GM12878 (cell line): ENCODE measurements around the gene PAM16. TPM values are rescaled to one million over a fixed set of nuclear protein-coding genes. Genes with fewer than 3 reads are reported as not detected.

Source experiments
- ATAC-seq: fragments of 200-7000 bp; cut with Tn5 transposase; 3 replicates; pipeline ENCODE4 v1.9.1; 2020; ENCODE audit warnings: mild to moderate bottlenecking, moderate library complexity
- BruUV-seq: library from RNA; stranded (reverse); fragments of 400-500 nt; replicated peaks from 2 replicates; lab custom pipeline; 2021; lab: Mats Ljungman, UMichigan
- CTCF ChIA-PET: fragments of 300-600 bp; sonication (Branson Sonifier 250); formaldehyde crosslinking; extraction: SDS; loops from one replicate; lab custom pipeline; 2021; ENCODE audit warnings: inconsistent platforms; lab: Yijun Ruan, JAX
- POLR2A ChIA-PET: fragments of 350-600 bp; formaldehyde crosslinking; extraction: SDS; loops from one replicate; lab custom pipeline; 2021; ENCODE audit warnings: inconsistent platforms; lab: Charles Lee
- RAD21 ChIA-PET: fragments of 300-600 bp; sonication (Branson Sonifier 250); formaldehyde crosslinking; loops from one replicate; lab custom pipeline; 2023; ENCODE audit warnings: antibody characterized with exemption; ENCODE audit not compliant: unreplicated experiment; lab: Charles Lee
- SMC1A ChIA-PET: fragments of 300-600 bp; sonication (Branson Sonifier 250); formaldehyde crosslinking; loops from one replicate; lab custom pipeline; 2023; ENCODE audit not compliant: unreplicated experiment, uncharacterized antibody; lab: Charles Lee
- DNase-seq: peaks from one replicate; pipeline ENCODE4 v3.0.0-alpha.2; 2011; ENCODE audit warnings: low read depth, low spot score
- FAIRE-seq: peaks from 3 replicates; lab custom pipeline; 2011; peaks lifted over from hg19 to GRCh38; lab: Jason Lieb, UNC
- H2AFZ ChIP-seq: 2 replicates; pipeline ENCODE4 v1.6.0; 2011; ENCODE audit warnings: low read depth, low read length, control low read depth; ENCODE audit not compliant: control insufficient read depth
- H3K27ac ChIP-seq: 2 replicates; pipeline ENCODE4 v1.5.1; 2011; ENCODE audit warnings: control low read depth; ENCODE audit not compliant: control insufficient read depth, insufficient read depth
- H3K27me3 ChIP-seq, 2 experiments: replicated peaks in 1 of 2; 2 replicates each; pipeline versions ENCODE4 v1.6.0 to v1.6.1; 2011; ENCODE audit warnings: low read length in 1 of 2; ENCODE audit not compliant: control insufficient read depth in 2 of 2, insufficient read depth in 2 of 2
- H3K36me3 ChIP-seq, 2 experiments: 2 replicates each; pipeline ENCODE4 v1.5.1; 2011; ENCODE audit warnings: low read length in 1 of 2; ENCODE audit not compliant: control insufficient read depth in 2 of 2, insufficient read depth in 2 of 2
- H3K4me1 ChIP-seq: 2 replicates; pipeline ENCODE4 v1.6.1; 2011; ENCODE audit warnings: mild to moderate bottlenecking, low read length, moderate library complexity, mixed read lengths; ENCODE audit not compliant: control insufficient read depth, insufficient read depth
- H3K4me2 ChIP-seq: 2 replicates; pipeline ENCODE4 v1.6.0; 2011; ENCODE audit warnings: control low read depth; ENCODE audit not compliant: control insufficient read depth, insufficient read depth
- H3K4me3 ChIP-seq: fragments of 200-600 bp; sonication (generic); 2 replicates; pipeline ENCODE4 v1.5.1; 2016
- H3K79me2 ChIP-seq: 2 replicates; pipeline ENCODE4 v1.6.0; 2011; ENCODE audit warnings: low read length; ENCODE audit not compliant: control insufficient read depth, insufficient read depth
- H3K9ac ChIP-seq: 2 replicates; pipeline ENCODE4 v1.8.0; 2011; ENCODE audit warnings: low read length, control low read depth, mixed read lengths; ENCODE audit not compliant: control insufficient read depth, insufficient read depth
- H3K9me3 ChIP-seq: replicated peaks from 3 replicates; pipeline ENCODE4 v1.5.1; 2011; ENCODE audit warnings: mild to moderate bottlenecking, low read length; ENCODE audit not compliant: control insufficient read depth, insufficient read depth
- H4K20me1 ChIP-seq: 2 replicates; pipeline ENCODE4 v1.6.0; 2011; ENCODE audit not compliant: control insufficient read depth, insufficient read depth
- BCL11A ChIP-seq: IDR thresholded peaks from 2 replicates; pipeline ENCODE4 v1.6.1; 2011; ENCODE audit warnings: low read depth, low read length
- CREB1 ChIP-seq: IDR thresholded peaks from 2 replicates; pipeline ENCODE4 v1.6.1; 2012; ENCODE audit warnings: low read depth, mild to moderate bottlenecking, inconsistent platforms
- GABPA ChIP-seq: IDR thresholded peaks from 2 replicates; pipeline ENCODE4 v1.6.1; 2014; ENCODE audit warnings: antibody characterized with exemption, low read depth, mild to moderate bottlenecking, inconsistent platforms
- JUNB ChIP-seq: IDR thresholded peaks from 2 replicates; pipeline ENCODE4 v1.6.1; 2016; ENCODE audit warnings: antibody characterized with exemption, mild to moderate bottlenecking
- LARP7 ChIP-seq: fragments of 450-650 bp; IDR thresholded peaks from 2 replicates; pipeline ENCODE4 v1.6.1; 2017; ENCODE audit warnings: mild to moderate bottlenecking
- MEF2B ChIP-seq: fragments of 450-650 bp; IDR thresholded peaks from 2 replicates; pipeline ENCODE4 v1.6.1; 2018; ENCODE audit warnings: mild to moderate bottlenecking, moderate library complexity; ENCODE audit not compliant: partially characterized antibody, poor library complexity, severe bottlenecking
- MTA3 ChIP-seq: IDR thresholded peaks from 2 replicates; pipeline ENCODE4 v1.6.1; 2012; ENCODE audit warnings: low read length, inconsistent platforms, borderline replicate concordance
- TARDBP ChIP-seq: IDR thresholded peaks from 2 replicates; pipeline ENCODE4 v1.6.1; 2016; ENCODE audit warnings: borderline replicate concordance
- WGBS: methylation state at CpG from one replicate; pipeline ENCODE4 v1.1.6; 2016; ENCODE audit warnings: low lambda C conversion rate; ENCODE audit not compliant: insufficient replicate concordance, insufficient coverage; ENCODE audit errors: missing lambda C conversion rate; 5-methylcytosine and 5-hydroxymethylcytosine counted together
- in situ Hi-C: fragments of 300-500 bp; cut with MboI; formaldehyde crosslinking; loops from 9 replicates; pipeline ENCODE4 v1.14.3; 2018; ENCODE audit warnings: mixed read lengths
- intact Hi-C: fragments of 100-400 bp; cut with micrococcal nuclease; formaldehyde crosslinking; loops from one replicate; pipeline ENCODE4 v1.14.2; 2022; ENCODE audit not compliant: unreplicated experiment
- polyA plus RNA-seq, 11 experiments: library from polyadenylated mRNA; depleted of rRNA in 4 of 11; unstranded in 6 of 11; stranded (reverse) in 5 of 11; fragments of >200 nt; fragmentation: Nextera tagmentation in 4 of 11; fragmentation: Illumina TruSeq in 1 of 11; extraction: Ambion mirVana in 4 of 11; extraction: Trizol in 1 of 11; gene quantifications; 1 replicate in 1 of 11; 2 replicates in 10 of 11; pipeline versions ENCODE4 v1.2.1 to v1.2.3, GENCODE V29; 2011 to 2016; ENCODE audit warnings: inconsistent platforms in 2 of 11, missing spikeins in 2 of 11, low read depth in 1 of 11
- total RNA-seq, 4 experiments: library from RNA; depleted of rRNA in 3 of 4; stranded (reverse); fragments of >200 nt in 3 of 4; fragmentation: Illumina TruSeq in 1 of 4; extraction: Trizol in 1 of 4; gene quantifications; 2 replicates each; pipeline versions ENCODE4 v1.2.1 to v1.2.3, GENCODE V29; 2013 to 2021
- TF ChIP-seq, protein P1 (sequence below): fragments of 450-650 bp; formaldehyde crosslinking; IDR thresholded peaks from 2 replicates; pipeline ENCODE4 v1.5.0; 2022; ENCODE audit warnings: mild to moderate bottlenecking, missing genetic modification characterization
- TF ChIP-seq, protein P2 (sequence below): IDR thresholded peaks from 2 replicates; pipeline ENCODE4 v1.6.1; 2011; ENCODE audit warnings: low read depth, mild to moderate bottlenecking, low read length, moderate library complexity, borderline replicate concordance; ENCODE audit errors: extremely low read depth
- TF ChIP-seq, protein P3 (sequence below): fragments of 450-650 bp; formaldehyde crosslinking; IDR thresholded peaks from 2 replicates; pipeline ENCODE4 v1.4.0; 2022; ENCODE audit warnings: mild to moderate bottlenecking, moderate library complexity
- TF ChIP-seq, protein P4 (sequence below): fragments of 450-650 bp; IDR thresholded peaks from 2 replicates; pipeline ENCODE4 v1.6.1; 2017; ENCODE audit warnings: borderline replicate concordance
- TF ChIP-seq, protein P5 (sequence below): IDR thresholded peaks from 2 replicates; pipeline ENCODE4 v1.6.1; 2011; ENCODE audit warnings: mild to moderate bottlenecking, low read depth, low read length, moderate library complexity; ENCODE audit not compliant: insufficient replicate concordance

The PAM16 gene
- total and polyA plus RNA-seq, 10 of the 15 experiments (the other 5 are each of a cell fraction or from before 2014, with no cell fraction given), result 18.5 to 94.3 (median 51.5) TPM

DNA sequence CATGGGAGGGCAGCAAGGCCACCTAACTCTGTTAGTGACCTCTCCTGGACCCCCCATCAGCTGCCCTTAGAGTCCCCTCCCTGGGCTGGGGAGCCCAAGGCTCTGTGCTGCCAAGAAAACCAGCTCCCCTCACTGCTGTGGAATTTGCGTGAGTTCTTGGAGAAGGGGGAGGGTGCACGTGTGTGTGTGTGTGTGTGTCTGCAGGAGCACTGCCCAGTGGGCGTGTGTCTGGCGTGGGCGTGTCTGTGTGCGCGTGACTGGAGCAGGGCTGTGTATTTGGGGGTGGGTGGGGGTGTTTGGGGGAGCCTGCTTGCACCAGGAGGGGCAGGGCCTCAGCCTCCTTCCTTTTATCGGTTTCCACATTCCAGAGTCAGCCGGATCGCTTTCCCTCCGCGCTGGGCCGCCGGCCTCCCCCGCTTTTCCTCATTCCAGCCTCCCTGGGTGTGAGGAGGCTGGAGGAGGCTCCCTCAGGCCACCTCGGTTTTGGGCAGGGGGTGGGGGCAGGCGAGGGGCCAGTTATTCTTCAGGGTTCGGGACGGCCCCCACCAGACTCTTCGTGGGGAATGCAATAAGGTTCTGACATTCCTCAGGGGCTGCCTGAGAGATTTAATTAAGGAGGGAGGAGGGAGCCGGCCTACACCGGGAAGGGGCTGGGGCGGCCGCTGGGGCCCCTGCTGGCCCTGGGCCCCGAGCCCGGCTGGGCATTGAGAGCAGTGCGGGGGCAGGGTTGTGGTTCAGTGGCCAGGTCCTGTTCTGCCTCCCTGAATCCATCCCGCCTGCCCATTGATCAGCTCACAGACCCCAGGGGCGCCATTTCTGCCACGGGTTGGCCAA, 23.0 kb upstream of the PAM16 start:
- POLR2A ChIA-PET, result no interaction called here
- in situ Hi-C loops (no loop called here), intact Hi-C loops (no loop called here)
- ATAC-seq (no peak), FAIRE-seq (no peak), DNase-seq (no peak)
- Histone ChIP-seq H3K4me2 (no peak overlapping the region), H4K20me1 (peaks cover 5% of the 10 kb centered on the region), H3K9ac (no peak overlapping the region), H3K9me3 (no peaks in the 10 kb centered on the region), H3K27ac (no peak overlapping the region), H3K36me3 (no peaks in the 10 kb centered on the region), H3K27me3 (no peaks in the 10 kb centered on the region), H3K79me2 (no peaks in the 10 kb centered on the region), H3K4me3 (no peak overlapping the region), H3K4me1 (no peaks in the 10 kb centered on the region), H2AFZ (no peak overlapping the region)
- CTCF ChIA-PET, result interaction anchor here (1.3 to 1.4 kb wide), 3 partner anchors 23 to 85 kb away, joined by 3 to 6 read pairs (median 3); partner anchors contain the start of gene PAM16
- RAD21 ChIA-PET, result no interaction called here
- SMC1A ChIA-PET, result no interaction called here
- 90% methylated on average over 30 of the region's 30 CpGs for WGBS
- BruUV-seq, result no TSS peak
- TF ChIP-seq CREB1 (no peak), BCL11A (no peak), MEF2B (no peak), GABPA (no peak), LARP7 (no peak), MTA3 (no peak), JUNB (no peak), TARDBP (no peak)
- TF ChIP-seq, protein P1, sequence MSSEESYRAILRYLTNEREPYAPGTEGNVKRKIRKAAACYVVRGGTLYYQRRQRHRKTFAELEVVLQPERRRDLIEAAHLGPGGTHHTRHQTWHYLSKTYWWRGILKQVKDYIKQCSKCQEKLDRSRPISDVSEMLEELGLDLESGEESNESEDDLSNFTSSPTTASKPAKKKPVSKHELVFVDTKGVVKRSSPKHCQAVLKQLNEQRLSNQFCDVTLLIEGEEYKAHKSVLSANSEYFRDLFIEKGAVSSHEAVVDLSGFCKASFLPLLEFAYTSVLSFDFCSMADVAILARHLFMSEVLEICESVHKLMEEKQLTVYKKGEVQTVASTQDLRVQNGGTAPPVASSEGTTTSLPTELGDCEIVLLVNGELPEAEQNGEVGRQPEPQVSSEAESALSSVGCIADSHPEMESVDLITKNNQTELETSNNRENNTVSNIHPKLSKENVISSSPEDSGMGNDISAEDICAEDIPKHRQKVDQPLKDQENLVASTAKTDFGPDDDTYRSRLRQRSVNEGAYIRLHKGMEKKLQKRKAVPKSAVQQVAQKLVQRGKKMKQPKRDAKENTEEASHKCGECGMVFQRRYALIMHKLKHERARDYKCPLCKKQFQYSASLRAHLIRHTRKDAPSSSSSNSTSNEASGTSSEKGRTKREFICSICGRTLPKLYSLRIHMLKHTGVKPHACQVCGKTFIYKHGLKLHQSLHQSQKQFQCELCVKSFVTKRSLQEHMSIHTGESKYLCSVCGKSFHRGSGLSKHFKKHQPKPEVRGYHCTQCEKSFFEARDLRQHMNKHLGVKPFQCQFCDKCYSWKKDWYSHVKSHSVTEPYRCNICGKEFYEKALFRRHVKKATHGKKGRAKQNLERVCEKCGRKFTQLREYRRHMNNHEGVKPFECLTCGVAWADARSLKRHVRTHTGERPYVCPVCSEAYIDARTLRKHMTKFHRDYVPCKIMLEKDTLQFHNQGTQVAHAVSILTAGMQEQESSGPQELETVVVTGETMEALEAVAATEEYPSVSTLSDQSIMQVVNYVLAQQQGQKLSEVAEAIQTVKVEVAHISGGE (CRISPR knock-in tag), result no peak
- TF ChIP-seq, protein P2, sequence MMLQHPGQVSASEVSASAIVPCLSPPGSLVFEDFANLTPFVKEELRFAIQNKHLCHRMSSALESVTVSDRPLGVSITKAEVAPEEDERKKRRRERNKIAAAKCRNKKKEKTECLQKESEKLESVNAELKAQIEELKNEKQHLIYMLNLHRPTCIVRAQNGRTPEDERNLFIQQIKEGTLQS, result no peak
- TF ChIP-seq, protein P3, sequence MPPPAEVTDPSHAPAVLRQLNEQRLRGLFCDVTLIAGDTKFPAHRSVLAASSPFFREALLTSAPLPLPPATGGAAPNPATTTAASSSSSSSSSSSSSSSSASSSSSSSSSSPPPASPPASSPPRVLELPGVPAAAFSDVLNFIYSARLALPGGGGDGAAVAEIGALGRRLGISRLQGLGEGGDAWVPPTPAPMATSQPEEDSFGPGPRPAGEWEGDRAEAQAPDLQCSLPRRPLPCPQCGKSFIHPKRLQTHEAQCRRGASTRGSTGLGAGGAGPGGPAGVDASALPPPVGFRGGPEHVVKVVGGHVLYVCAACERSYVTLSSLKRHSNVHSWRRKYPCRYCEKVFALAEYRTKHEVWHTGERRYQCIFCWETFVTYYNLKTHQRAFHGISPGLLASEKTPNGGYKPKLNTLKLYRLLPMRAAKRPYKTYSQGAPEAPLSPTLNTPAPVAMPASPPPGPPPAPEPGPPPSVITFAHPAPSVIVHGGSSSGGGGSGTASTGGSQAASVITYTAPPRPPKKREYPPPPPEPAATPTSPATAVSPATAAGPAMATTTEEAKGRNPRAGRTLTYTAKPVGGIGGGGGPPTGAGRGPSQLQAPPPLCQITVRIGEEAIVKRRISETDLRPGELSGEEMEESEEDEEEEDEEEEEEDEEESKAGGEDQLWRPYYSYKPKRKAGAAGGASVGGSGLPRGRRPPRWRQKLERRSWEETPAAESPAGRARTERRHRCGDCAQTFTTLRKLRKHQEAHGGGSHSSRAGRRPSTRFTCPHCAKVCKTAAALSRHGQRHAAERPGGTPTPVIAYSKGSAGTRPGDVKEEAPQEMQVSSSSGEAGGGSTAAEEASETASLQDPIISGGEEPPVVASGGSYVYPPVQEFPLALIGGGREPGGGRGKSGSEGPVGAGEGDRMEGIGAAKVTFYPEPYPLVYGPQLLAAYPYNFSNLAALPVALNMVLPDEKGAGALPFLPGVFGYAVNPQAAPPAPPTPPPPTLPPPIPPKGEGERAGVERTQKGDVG (CRISPR knock-in tag), result no peak
- TF ChIP-seq, protein P4, sequence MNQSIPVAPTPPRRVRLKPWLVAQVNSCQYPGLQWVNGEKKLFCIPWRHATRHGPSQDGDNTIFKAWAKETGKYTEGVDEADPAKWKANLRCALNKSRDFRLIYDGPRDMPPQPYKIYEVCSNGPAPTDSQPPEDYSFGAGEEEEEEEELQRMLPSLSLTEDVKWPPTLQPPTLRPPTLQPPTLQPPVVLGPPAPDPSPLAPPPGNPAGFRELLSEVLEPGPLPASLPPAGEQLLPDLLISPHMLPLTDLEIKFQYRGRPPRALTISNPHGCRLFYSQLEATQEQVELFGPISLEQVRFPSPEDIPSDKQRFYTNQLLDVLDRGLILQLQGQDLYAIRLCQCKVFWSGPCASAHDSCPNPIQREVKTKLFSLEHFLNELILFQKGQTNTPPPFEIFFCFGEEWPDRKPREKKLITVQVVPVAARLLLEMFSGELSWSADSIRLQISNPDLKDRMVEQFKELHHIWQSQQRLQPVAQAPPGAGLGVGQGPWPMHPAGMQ, result no peak
- TF ChIP-seq, protein P5, sequence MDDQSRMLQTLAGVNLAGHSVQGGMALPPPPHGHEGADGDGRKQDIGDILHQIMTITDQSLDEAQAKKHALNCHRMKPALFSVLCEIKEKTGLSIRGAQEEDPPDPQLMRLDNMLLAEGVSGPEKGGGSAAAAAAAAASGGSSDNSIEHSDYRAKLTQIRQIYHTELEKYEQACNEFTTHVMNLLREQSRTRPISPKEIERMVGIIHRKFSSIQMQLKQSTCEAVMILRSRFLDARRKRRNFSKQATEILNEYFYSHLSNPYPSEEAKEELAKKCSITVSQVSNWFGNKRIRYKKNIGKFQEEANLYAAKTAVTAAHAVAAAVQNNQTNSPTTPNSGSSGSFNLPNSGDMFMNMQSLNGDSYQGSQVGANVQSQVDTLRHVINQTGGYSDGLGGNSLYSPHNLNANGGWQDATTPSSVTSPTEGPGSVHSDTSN, result no peak
